Lower leg skin (tissue), 4 donors: ENCODE measurements around the gene KAZN. TPM values are rescaled to one million over a fixed set of nuclear protein-coding genes. Genes with fewer than 3 reads are reported as not detected.

Experiments used
- DNase-seq, 2 donors: peaks; one replicate each; pipeline ENCODE4 v3.0.0-alpha.2; 2019; ENCODE audit warnings: low spot score in 2 of 2
- H3K4me3 ChIP-seq: fragments of 200-600 bp; sonication (generic); 2 replicates; pipeline ENCODE4 v1.5.1; 2017; ENCODE audit warnings: mild to moderate bottlenecking, low read depth; ENCODE audit not compliant: poor library complexity, severe bottlenecking
- CTCF ChIP-seq, 3 donors: fragments of 450-650 bp; IDR thresholded peaks; one replicate each; pipeline ENCODE4 v1.5.1; 2016; ENCODE audit warnings: antibody characterized with exemption in 3 of 3, mild to moderate bottlenecking in 3 of 3, moderate library complexity in 2 of 3
- POLR2A ChIP-seq, 2 donors: fragments of 450-650 bp; IDR thresholded peaks; one replicate each; pipeline ENCODE4 v1.6.1; 2016 to 2017; ENCODE audit warnings: antibody characterized with exemption in 2 of 2, mild to moderate bottlenecking in 1 of 2, moderate library complexity in 1 of 2
- WGBS, 2 donors: methylation state at CpG; one replicate each; pipeline ENCODE4 v1.1.5; 2018; 5-methylcytosine and 5-hydroxymethylcytosine counted together
- intact Hi-C: fragments of 100-400 bp; cut with DNase I; formaldehyde crosslinking; loops from one replicate; pipeline ENCODE4 v1.15.0; 2023; ENCODE audit warnings: low total_unique reads
- total RNA-seq, 4 donors: library from RNA; depleted of rRNA; stranded (reverse); fragments of >200 nt; gene quantifications; one replicate each; pipeline ENCODE4 v1.1.0, GENCODE V29; 2016

The KAZN gene
- total RNA-seq, 4 donors from 2014 or later: 21.4 to 36.0 (median 28.4) TPM

- WGBS, 2 donors: 87 to 94% methylated on average over 5 of the region's 5 CpGs
- intact Hi-C loops: loop anchor here (10.0 kb wide), 1 partner anchor 120 kb away; no protein-coding TSS in a partner anchor
- TF ChIP-seq CTCF (IDR thresholded peaks at IDR 0.05) (no peak), POLR2A (IDR thresholded peaks at IDR 0.05) (no peak)
- no peak for DNase-seq
- no peak overlapping the region for H3K4me3 ChIP-seq
Observed at GRCh38 chr1:15155191-15155590, 556.7 kb downstream of the KAZN start.

DNA sequence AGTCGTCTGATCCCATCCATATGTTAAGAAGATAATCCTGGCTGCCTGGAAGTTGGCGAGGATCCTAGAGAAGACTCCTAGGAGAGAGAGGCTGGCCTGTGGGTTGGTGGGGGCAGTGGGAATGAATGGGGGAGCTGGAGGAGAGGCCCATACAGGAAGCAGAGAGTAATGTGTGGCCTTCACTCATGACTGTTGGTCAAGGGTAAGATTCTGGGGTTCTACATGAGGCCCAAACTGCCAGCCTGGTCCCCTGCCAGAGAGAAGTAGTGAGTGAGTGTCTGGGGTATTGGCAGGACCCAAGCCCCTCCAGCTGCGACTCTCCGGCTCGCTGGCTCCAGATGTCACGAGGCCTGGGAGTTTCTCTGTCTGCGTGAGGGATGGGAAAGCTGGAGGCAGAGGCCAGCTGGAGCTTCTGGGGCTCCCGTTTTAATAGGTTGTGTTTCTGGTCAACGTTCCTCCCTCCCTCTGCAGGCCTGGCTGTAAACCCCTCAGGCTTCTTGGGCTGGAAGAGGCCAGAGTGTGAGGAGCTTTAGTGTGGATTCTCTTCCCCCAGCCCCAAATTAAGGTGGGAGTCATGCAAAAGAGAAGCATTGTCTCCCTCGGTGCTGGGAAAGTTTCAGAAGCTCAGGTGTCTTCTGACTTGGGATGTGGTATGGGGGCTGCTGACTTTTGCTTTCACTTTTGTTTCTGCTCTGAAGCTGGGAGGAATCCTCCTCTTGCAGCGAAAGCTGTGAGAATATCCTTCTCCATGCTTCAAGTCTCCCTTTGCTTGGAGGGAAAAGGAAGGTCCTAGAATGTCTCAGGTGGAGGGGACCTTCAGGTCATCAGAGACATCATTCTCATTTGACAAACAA is 557.6 kb downstream of the KAZN start:
- intact Hi-C loops: loop anchor here (10.0 kb wide), 1 partner anchor 119 kb away; no protein-coding TSS in a partner anchor
- TF ChIP-seq POLR2A (IDR thresholded peaks at IDR 0.05) (no peak), CTCF (IDR thresholded peaks at IDR 0.05) (no peak)
- 69 to 70% methylated on average over 11 of the region's 11 CpGs for WGBS, 2 donors
- H3K4me3 ChIP-seq: no peak overlapping the region
- DNase-seq: no peak

- no peak overlapping the region for H3K4me3 ChIP-seq
- 87 to 90% methylated on average over 9 of the region's 9 CpGs for WGBS, 2 donors
- no peak for TF ChIP-seq POLR2A (IDR thresholded peaks at IDR 0.05)
- TF ChIP-seq CTCF (IDR thresholded peaks at IDR 0.05): no peak
- intact Hi-C loops: loop anchor here (10.0 kb wide), 1 partner anchor 118 kb away; no protein-coding TSS in a partner anchor
- DNase-seq: no peak
Observed at GRCh38 chr1:15156807-15157380, 558.4 kb downstream of the KAZN start.

- no peak overlapping the region for H3K4me3 ChIP-seq
- no peak for DNase-seq
- intact Hi-C loops: loop anchor here (10.0 kb wide), 1 partner anchor 117 kb away; no protein-coding TSS in a partner anchor
- no peak for TF ChIP-seq CTCF (IDR thresholded peaks at IDR 0.05)
- no peak for TF ChIP-seq POLR2A (IDR thresholded peaks at IDR 0.05)
- WGBS, 2 donors: 87 to 88% methylated on average over 17 of the region's 17 CpGs
Observed at GRCh38 chr1:15157524-15158399, 559.3 kb downstream of the KAZN start.

DNA sequence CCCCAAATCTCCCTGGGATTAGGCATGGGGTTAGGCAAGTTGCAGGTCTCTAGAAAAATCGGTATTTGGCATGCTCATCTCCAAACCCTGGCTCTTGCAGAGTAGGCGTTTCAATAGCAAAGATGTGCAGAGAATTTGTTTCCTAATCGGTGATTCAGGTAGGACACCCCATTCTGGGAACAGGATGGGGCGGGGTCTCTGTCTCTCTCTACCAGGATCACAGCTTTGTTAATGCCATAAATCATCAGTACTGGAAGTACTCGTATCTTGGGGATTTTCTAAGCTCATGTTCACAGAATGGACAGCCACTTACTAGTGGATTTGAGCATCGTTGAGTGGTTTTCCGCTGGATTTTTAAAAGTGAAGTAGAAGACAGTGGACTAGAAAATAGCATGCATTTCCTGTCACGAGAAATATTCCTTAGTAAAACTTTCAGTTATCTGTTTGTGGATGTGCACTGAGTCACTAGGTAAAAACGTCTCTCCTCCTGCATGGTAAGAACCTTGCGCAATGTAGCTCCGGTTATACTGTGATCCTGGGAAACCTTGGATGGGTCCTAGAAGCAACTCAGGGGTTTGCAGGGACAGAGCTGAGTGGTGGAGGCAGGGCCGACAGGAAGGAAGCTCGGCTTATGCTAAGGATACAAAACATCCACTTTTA is 560.2 kb downstream of the KAZN start:
- 65 to 77% methylated on average over 13 of the region's 13 CpGs for WGBS, 2 donors
- H3K4me3 ChIP-seq: no peak overlapping the region
- no peak for TF ChIP-seq POLR2A (IDR thresholded peaks at IDR 0.05)
- TF ChIP-seq CTCF (IDR thresholded peaks at IDR 0.05): no peak
- intact Hi-C loops: loop anchor here (10.0 kb wide), 1 partner anchor 116 kb away; no protein-coding TSS in a partner anchor
- no peak for DNase-seq
